Tibial nerve (tissue), 3 donors: ENCODE results near the gene HAGHL.

Experiments used
- CTCF ChIP-seq, 5 experiments: fragments of 200-600 bp in 3 of 5; fragments of 450-650 bp in 2 of 5; sonication (generic) in 3 of 5; IDR thresholded peaks; one replicate each; pipeline ENCODE4 v1.5.1; 2016 to 2019; ENCODE audit warnings: antibody characterized with exemption in 5 of 5, mild to moderate bottlenecking in 3 of 5, moderate library complexity in 2 of 5
- POLR2A ChIP-seq, 2 donors: fragments of 450-650 bp; IDR thresholded peaks; one replicate each; pipeline ENCODE4 v1.6.1; 2017; ENCODE audit warnings: antibody characterized with exemption in 2 of 2, mild to moderate bottlenecking in 2 of 2, moderate library complexity in 2 of 2

DNA sequence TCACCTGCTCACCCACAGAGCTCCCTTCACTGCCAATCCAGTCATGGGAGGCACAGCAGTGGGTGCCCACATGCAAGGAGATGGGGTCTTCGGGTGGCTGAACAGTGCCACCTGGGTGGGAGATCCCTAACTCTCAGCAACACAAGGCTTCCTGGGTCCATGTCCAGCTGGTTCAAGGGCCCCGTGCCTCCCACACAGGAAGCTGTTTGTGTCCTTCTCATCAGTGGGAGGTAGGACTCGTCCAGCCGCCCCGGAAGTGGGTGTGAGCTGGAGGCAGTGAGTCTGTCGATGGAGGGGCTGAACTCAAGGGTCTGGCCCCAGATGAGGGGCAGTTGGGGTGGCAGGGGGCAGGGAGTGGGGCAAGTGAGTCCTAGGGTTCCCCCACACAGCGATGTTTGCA lies 22.9 kb upstream of the HAGHL start:
- TF ChIP-seq POLR2A (IDR thresholded peaks at IDR 0.05) (no peak), CTCF (IDR thresholded peaks at IDR 0.05) (no peak)
